Osteoblast (primary cell): ENCODE measurements around the gene LY6G6D. TPM values are rescaled to one million over a fixed set of nuclear protein-coding genes. Genes with fewer than 3 reads are reported as not detected.

Experiments
- DNase-seq: peaks from one replicate; pipeline ENCODE4 v3.0.0; 2011; ENCODE audit warnings: low spot score, mixed read lengths; ENCODE audit not compliant: insufficient read length; ENCODE audit errors: missing footprints
- H2AFZ ChIP-seq: 2 replicates; pipeline ENCODE4 v1.6.0; 2011; ENCODE audit warnings: mild to moderate bottlenecking, low read length
- H3K27ac ChIP-seq: 2 replicates; pipeline ENCODE4 v1.5.1; 2011; ENCODE audit warnings: mild to moderate bottlenecking, low read depth, low read length, moderate library complexity
- H3K27me3 ChIP-seq: 2 replicates; pipeline ENCODE4 v1.6.0; 2012; ENCODE audit warnings: mild to moderate bottlenecking, control low read depth, inconsistent platforms, low read length, moderate library complexity; ENCODE audit not compliant: insufficient read depth
- H3K36me3 ChIP-seq: 2 replicates; pipeline ENCODE4 v1.5.1; 2011; ENCODE audit warnings: mild to moderate bottlenecking, low read length, control low read depth, moderate library complexity; ENCODE audit not compliant: insufficient read depth
- H3K4me1 ChIP-seq: 2 replicates; pipeline ENCODE4 v1.5.1; 2011; ENCODE audit warnings: mild to moderate bottlenecking, low read length, control low read depth, moderate library complexity; ENCODE audit not compliant: insufficient read depth
- H3K4me2 ChIP-seq: 2 replicates; pipeline ENCODE4 v1.6.0; 2011; ENCODE audit warnings: mild to moderate bottlenecking, low read length; ENCODE audit not compliant: insufficient read depth
- H3K4me3 ChIP-seq: fragments of 200-600 bp; sonication (generic); 3 replicates; pipeline ENCODE4 v1.5.1; 2012; ENCODE audit warnings: mild to moderate bottlenecking, low read length, inconsistent platforms; ENCODE audit not compliant: insufficient read depth
- H3K79me2 ChIP-seq: 2 replicates; pipeline ENCODE4 v1.6.0; 2012; ENCODE audit warnings: mild to moderate bottlenecking, low read length, control low read depth, inconsistent platforms; ENCODE audit not compliant: insufficient read depth
- H3K9me3 ChIP-seq: 2 replicates; pipeline ENCODE4 v1.5.1; 2011; ENCODE audit warnings: low read depth, low read length, control low read depth
- H4K20me1 ChIP-seq: 2 replicates; pipeline ENCODE4 v1.6.0; 2012; ENCODE audit warnings: mild to moderate bottlenecking, low read length, control low read depth; ENCODE audit not compliant: insufficient read depth
- CTCF ChIP-seq: IDR thresholded peaks from 2 replicates; pipeline ENCODE4 v1.5.1; 2011; ENCODE audit warnings: mild to moderate bottlenecking, low read depth, low read length, moderate library complexity; ENCODE audit errors: extremely low read depth
- total RNA-seq: library from RNA; depleted of rRNA; stranded (reverse); fragments of >200 nt; gene quantifications from 2 replicates; pipeline ENCODE4 v1.2.3, GENCODE V29; 2012

LY6G6D gene
- total RNA-seq, 1 donor = not detected

- H3K27me3 ChIP-seq = no peaks in the 10 kb centered on the region
- H3K9me3 ChIP-seq = no peaks in the 10 kb centered on the region
- TF ChIP-seq CTCF = no peak
- H2AFZ ChIP-seq = no peak overlapping the region
- H3K4me2 ChIP-seq = no peak overlapping the region
- no peak for DNase-seq
- H3K4me3 ChIP-seq = no peak overlapping the region
- H4K20me1 ChIP-seq = no peaks in the 10 kb centered on the region
- H3K36me3 ChIP-seq = peaks cover 14% of the 10 kb centered on the region
- H3K27ac ChIP-seq = no peak overlapping the region
- H3K4me1 ChIP-seq = no peaks in the 10 kb centered on the region
- H3K79me2 ChIP-seq = no peaks in the 10 kb centered on the region
Observed at GRCh38 chr6:31722173-31722572, 7.0 kb downstream of the LY6G6D start.

GRCh38 chr6:31723245-31723979, 8.3 kb downstream of the LY6G6D start, which contains the start of gene MPIG6B:
TSS of gene MPIG6B (plus strand) at chr6:31723373. CDS start at chr6:31723384, 11 bp downstream.
- Histone ChIP-seq H3K9me3 (no peaks in the 10 kb centered on the region), H3K27ac (no peak within 1 kb of the TSS), H3K36me3 (peaks cover 18% of the 10 kb centered on the region), H4K20me1 (peaks cover 2% of the 10 kb centered on the region), H3K4me3 (no peak within 1 kb of the TSS), H3K4me2 (no peak within 1 kb of the TSS), H3K4me1 (peaks cover 1% of the 10 kb centered on the region), H3K79me2 (no peaks in the 10 kb centered on the region), H3K27me3 (no peaks in the 10 kb centered on the region), H2AFZ (no peak within 1 kb of the TSS)
- no peak for TF ChIP-seq CTCF
- DNase-seq = peak; percentile 26

- peak; percentile 52 for DNase-seq
- peaks cover 18% of the 10 kb centered on the region for H3K36me3 ChIP-seq
- peaks cover 9% of the 10 kb centered on the region for H3K4me1 ChIP-seq
- peaks cover 5% of the 10 kb centered on the region for H3K79me2 ChIP-seq
- H3K27ac ChIP-seq = no peak overlapping the region
- no peaks in the 10 kb centered on the region for H3K9me3 ChIP-seq
- no peak overlapping the region for H3K4me2 ChIP-seq
- H2AFZ ChIP-seq = no peak overlapping the region
- H3K27me3 ChIP-seq = no peaks in the 10 kb centered on the region
- no peak for TF ChIP-seq CTCF
- no peak overlapping the region for H3K4me3 ChIP-seq
- peaks cover 2% of the 10 kb centered on the region for H4K20me1 ChIP-seq
Observed at GRCh38 chr6:31723980-31724691, 9.0 kb downstream of the LY6G6D start.
